MCF 10A (cell line): ENCODE measurements around the gene GALNS. TPM values are rescaled to one million over a fixed set of nuclear protein-coding genes. Genes with fewer than 3 reads are reported as not detected.

ENCODE experiments used
- BruUV-seq: library from RNA; stranded (reverse); fragments of 400-500 nt; replicated peaks from 2 replicates; lab custom pipeline; 2021; lab: Mats Ljungman, UMichigan
- CTCF ChIA-PET: fragments of 300-600 bp; sonication (Branson Sonifier 250); formaldehyde crosslinking; extraction: SDS; loops from one replicate; lab custom pipeline; 2021; ENCODE audit warnings: antibody characterized with exemption, inconsistent platforms; lab: Yijun Ruan, JAX
- POLR2A ChIA-PET: fragments of 300-600, 350-650 bp; sonication (Branson Sonifier 250); formaldehyde crosslinking; extraction: SDS; loops from one replicate; lab custom pipeline; 2020; ENCODE audit warnings: antibody characterized with exemption, inconsistent platforms; lab: Yijun Ruan, JAX
- DNase-seq: peaks from one replicate; pipeline ENCODE4 v3.0.0-alpha.2; 2018; ENCODE audit not compliant: unreplicated experiment
- H3K27ac Mint-ChIP-seq: one replicate; pipeline ENCODE4 v1.8.0; 2022; ENCODE audit warnings: mild to moderate bottlenecking, low read depth, mixed read lengths; ENCODE audit not compliant: unreplicated experiment
- H3K27me3 Mint-ChIP-seq: one replicate; pipeline ENCODE4 v1.8.0; 2022; ENCODE audit warnings: mixed read lengths; ENCODE audit not compliant: insufficient read depth, unreplicated experiment
- H3K36me3 Mint-ChIP-seq: one replicate; pipeline ENCODE4 v1.8.0; 2022; ENCODE audit warnings: mild to moderate bottlenecking, moderate library complexity, mixed read lengths; ENCODE audit not compliant: insufficient read depth, unreplicated experiment
- H3K4me1 Mint-ChIP-seq: one replicate; pipeline ENCODE4 v1.8.0; 2022; ENCODE audit warnings: mixed read lengths; ENCODE audit not compliant: insufficient read depth, unreplicated experiment
- H3K4me3 Mint-ChIP-seq: one replicate; pipeline ENCODE4 v1.8.0; 2022; ENCODE audit warnings: mild to moderate bottlenecking, moderate library complexity, mixed read lengths; ENCODE audit not compliant: unreplicated experiment
- H3K9me3 Mint-ChIP-seq: one replicate; pipeline ENCODE4 v1.8.0; 2022; ENCODE audit warnings: mixed read lengths; ENCODE audit not compliant: unreplicated experiment
- intact Hi-C: fragments of 100-400 bp; cut with micrococcal nuclease; formaldehyde crosslinking; loops from 2 replicates; pipeline ENCODE4 v1.14.1; 2022
- total RNA-seq: library from RNA; stranded (reverse); gene quantifications from 2 replicates; pipeline ENCODE4 v1.2.3, GENCODE V29; 2022
- TF ChIP-seq, protein P1 (sequence below): fragments of 200-600 bp; IDR thresholded peaks from one replicate; pipeline ENCODE4 v1.8.0; 2022; ENCODE audit warnings: antibody characterized with exemption, mild to moderate bottlenecking; ENCODE audit not compliant: unreplicated experiment

Gene GALNS
- total RNA-seq, 1 experiment from 2014 or later, result 26.0 TPM

DNA sequence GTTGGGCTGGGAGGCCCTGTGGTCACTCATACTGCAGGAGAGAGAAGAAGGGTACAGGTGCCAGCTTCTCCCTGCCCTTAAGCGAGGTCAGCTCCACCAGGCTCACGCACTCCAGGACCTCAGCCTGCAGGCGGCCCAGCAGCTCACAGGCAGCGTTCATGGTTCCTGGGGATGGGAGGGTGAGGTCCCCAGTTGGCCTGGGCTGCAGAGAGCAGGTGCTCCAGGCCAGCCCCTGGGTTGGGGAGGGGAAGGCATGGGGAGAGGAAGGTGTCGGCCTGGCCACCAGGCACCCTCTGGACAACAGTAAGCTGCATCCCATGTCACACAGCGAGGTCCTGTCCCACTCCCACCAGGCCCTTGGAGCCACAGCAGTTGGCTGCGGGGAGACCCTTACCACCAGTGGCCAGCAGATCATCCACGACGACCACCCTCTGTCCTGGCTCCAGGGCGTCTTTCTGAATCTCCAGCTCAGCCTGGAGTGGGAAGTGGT, 47.0 kb downstream of the GALNS start:
- peaks cover 48% of the 10 kb centered on the region for H3K36me3 Mint-ChIP-seq
- H3K4me1 Mint-ChIP-seq, result peaks cover 5% of the 10 kb centered on the region
- H3K27ac Mint-ChIP-seq, result no peak overlapping the region
- peak overlapping the region; percentile 76 for H3K4me3 Mint-ChIP-seq
- BruUV-seq, result TSS peak; percentile 77
- no peak for DNase-seq
- no peaks in the 10 kb centered on the region for H3K27me3 Mint-ChIP-seq
- POLR2A ChIA-PET, result interaction anchor here (1.1 to 4.1 kb wide), 10 partner anchors 14 to 408 kb away, joined by 3 to 42 read pairs (median 8); partner anchors contain the start of genes GALNS, PIEZO1, TRAPPC2L and ZC3H18
- TF ChIP-seq, protein P1, sequence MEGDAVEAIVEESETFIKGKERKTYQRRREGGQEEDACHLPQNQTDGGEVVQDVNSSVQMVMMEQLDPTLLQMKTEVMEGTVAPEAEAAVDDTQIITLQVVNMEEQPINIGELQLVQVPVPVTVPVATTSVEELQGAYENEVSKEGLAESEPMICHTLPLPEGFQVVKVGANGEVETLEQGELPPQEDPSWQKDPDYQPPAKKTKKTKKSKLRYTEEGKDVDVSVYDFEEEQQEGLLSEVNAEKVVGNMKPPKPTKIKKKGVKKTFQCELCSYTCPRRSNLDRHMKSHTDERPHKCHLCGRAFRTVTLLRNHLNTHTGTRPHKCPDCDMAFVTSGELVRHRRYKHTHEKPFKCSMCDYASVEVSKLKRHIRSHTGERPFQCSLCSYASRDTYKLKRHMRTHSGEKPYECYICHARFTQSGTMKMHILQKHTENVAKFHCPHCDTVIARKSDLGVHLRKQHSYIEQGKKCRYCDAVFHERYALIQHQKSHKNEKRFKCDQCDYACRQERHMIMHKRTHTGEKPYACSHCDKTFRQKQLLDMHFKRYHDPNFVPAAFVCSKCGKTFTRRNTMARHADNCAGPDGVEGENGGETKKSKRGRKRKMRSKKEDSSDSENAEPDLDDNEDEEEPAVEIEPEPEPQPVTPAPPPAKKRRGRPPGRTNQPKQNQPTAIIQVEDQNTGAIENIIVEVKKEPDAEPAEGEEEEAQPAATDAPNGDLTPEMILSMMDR, result no peak
- CTCF ChIA-PET, result interaction anchor here (0.6 to 3.2 kb wide), 10 partner anchors 28 to 406 kb away, joined by 3 to 14 read pairs (median 4); partner anchors contain the start of genes GALNS and TRAPPC2L
- no peaks in the 10 kb centered on the region for H3K9me3 Mint-ChIP-seq
- intact Hi-C loops, result no loop called here

DNA sequence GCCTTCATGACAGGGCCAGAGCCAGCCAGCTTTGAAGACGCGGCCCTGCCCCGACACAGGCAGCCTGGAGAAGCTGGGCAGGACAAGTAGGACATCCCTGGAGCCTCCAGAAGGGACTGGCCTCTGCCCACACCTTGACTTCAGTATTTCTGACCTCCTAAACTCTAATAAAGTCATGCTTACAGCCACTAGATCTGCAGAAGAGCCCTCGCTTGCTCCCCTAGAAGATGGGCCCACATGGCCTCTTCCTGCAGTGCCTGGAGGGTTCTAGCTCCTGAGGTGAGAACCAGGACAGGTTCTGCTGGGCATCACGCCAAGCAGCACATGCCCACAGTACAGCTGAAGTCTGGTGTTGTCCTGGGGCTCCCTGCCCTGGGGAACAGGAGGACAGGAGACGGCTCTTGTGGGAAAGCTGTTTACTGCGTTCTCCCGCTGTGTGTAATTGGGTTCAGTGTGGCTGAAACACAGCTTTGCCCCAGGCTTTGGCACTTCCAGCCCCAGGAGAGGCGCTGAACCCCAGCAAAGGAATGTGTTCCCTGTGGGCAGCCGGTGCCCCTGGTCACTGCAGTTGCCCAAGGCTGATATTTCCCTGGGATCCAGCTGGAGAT, 47.6 kb downstream of the GALNS start:
- TF ChIP-seq, protein P1, result no peak
- H3K4me3 Mint-ChIP-seq, result peak overlapping the region; percentile 50
- H3K9me3 Mint-ChIP-seq, result no peaks in the 10 kb centered on the region
- H3K27ac Mint-ChIP-seq, result no peak overlapping the region
- DNase-seq, result peak; percentile 37
- ChIA-PET POLR2A (interaction anchor here (0.6 to 4.1 kb wide), 7 partner anchors 13 to 407 kb away, joined by 3 to 42 read pairs (median 7); partner anchors contain the start of genes GALNS, MVD, PIEZO1 and TRAPPC2L), CTCF (interaction anchor here (0.6 to 3.2 kb wide), 8 partner anchors 22 to 959 kb away, joined by 3 to 11 read pairs (median 4); partner anchors contain the start of gene TRAPPC2L)
- intact Hi-C loops, result no loop called here
- no TSS peak for BruUV-seq
- H3K4me1 Mint-ChIP-seq, result peaks cover 5% of the 10 kb centered on the region
- peaks cover 53% of the 10 kb centered on the region for H3K36me3 Mint-ChIP-seq
- no peaks in the 10 kb centered on the region for H3K27me3 Mint-ChIP-seq

DNA sequence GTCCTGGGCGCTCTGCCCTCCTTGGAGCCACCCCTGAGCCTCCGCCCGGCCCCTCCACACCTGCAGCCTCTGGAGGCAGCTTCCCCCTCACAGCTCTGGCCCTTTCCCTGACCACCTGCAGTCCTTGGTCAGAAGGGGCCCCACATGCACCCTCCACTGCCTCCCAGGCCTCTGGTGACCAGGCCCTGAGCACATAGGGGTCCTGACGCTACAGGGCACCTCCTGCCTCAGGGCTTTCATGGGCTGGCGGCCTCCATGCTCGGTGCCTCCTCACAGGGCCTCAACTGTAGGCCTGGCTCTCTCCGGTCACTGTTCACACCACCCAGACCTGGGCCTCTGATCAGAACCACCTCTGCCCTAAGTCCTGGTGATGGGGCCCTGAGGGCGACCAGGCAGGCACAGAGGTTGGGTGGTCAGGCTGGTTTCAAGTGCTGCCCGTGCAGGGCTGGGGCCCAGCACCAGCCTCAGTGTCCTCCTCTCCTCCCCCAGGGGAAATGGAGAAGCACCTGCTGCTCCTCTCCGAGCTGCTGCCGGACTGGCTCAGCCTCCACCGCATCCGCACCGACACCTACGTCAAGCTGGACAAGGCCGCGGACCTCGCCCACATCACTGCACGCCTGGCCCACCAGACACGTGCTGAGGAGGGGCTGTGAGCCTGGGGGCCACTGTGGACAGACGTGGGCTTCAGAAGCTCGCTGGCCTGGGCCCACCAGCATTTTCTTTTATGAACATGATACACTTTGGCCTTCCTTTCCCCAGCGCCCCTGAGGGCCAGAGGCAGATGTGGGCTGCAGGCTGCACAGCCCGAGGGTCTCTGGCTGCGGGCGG, 48.9 kb downstream of the GALNS start:
- CTCF ChIA-PET, result interaction anchor here (1.0 to 3.2 kb wide), 4 partner anchors 64 to 359 kb away, joined by 3 to 11 read pairs (median 6); no protein-coding TSS in a partner anchor
- no peak for DNase-seq
- peak overlapping the region; percentile 31 for H3K27ac Mint-ChIP-seq
- H3K9me3 Mint-ChIP-seq, result no peaks in the 10 kb centered on the region
- H3K27me3 Mint-ChIP-seq, result no peaks in the 10 kb centered on the region
- TF ChIP-seq, protein P1, result no peak
- intact Hi-C loops, result no loop called here
- H3K4me1 Mint-ChIP-seq, result peaks cover 5% of the 10 kb centered on the region
- H3K4me3 Mint-ChIP-seq, result no peak overlapping the region
- H3K36me3 Mint-ChIP-seq, result peaks cover 57% of the 10 kb centered on the region
- BruUV-seq, result no TSS peak
- POLR2A ChIA-PET, result interaction anchor here (0.8 kb wide), 1 partner anchor 71 kb away, joined by 3 read pairs; no protein-coding TSS in a partner anchor
